Fibroblast of peridontal ligament (primary cell): ENCODE measurements around the gene INTS13.
"Not testable (repeated sequence)": the region's sequence is repeated elsewhere in the genome, so short reads cannot be mapped to it uniquely, and the experiment has no call there.

Source experiments
- DNase-seq: peaks from one replicate; pipeline ENCODE4 v3.0.0-alpha.2; 2010; ENCODE audit errors: extremely low read depth

Gene INTS13

DNA sequence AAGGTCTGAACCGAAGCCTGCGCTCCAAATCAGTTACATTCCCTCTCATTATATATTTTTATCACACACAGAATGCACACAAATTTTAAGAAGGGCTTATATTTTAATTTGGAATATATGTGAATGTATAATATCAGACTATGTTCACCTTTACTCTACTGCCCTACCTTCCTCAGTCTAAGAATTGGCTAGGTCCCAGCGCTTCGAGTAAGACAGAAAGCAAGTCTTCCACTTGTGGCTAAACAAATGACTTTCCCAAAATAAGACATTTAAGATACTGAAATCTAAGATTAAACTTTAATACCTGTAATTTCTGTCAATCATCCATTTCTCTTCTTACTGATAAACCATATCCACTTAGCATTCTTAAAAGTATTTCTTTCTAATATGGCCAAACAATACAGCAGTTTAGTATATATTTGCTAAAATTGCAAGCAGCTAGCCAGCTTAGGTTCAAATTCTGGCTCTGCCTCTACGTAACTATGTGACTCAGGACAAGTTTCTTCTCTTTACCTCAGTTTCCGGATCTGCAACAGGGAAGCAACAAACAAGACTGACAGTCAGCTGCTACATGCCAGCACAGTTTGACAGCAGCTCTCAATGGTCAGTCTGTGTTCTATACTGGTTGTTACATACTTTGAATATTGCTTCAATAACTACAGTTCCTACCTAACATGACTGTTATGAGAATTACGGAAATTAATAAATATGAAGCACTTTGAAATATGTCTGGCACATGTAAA, 2.0 kb downstream of the INTS13 start:
- no peak for DNase-seq

- DNase-seq = no peak
Measured at GRCh38 chr12:26929590-26929989, 8.2 kb downstream of the INTS13 start.

DNA sequence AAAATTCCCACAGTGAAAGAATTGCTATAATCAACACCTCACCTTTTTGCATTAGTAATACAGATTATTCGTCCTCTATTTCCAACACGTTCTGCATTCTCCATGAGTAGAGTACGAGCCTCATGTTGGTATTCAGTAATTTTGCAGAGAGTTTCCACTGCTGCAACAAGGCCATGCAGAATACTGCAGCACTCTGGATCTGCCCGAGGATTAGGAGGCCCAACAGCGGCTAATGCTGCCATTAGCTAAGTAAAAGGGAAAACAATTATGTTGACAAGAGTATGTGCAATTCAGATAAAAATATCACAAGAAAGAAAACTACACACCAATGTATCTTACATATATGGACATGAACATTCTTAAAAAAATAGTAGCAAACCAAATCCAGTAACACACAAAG, 9.1 kb downstream of the INTS13 start:
- no peak for DNase-seq

GRCh38 chr12:26921886-26922285, 15.9 kb downstream of the INTS13 start:
- no peak for DNase-seq

DNA sequence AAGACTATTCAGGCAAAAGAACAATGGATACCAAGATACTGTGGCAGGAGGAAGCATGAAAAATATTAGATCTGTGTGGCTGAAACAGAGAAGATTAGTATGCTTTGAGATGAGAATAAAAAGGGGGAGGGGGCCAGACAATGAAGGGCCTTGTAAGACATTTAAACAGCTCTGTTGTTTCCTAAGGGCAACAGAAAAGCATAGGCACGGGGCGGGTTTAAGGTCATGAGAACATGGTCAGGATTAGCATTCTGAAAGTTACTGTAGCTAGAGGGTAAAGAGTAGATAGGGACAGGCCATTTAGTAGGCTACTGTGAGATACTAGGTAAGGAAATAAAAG, 18.6 kb downstream of the INTS13 start:
- DNase-seq = no peak

- peak; percentile 18 for DNase-seq
Measured at GRCh38 chr12:26918321-26919215, 19.2 kb downstream of the INTS13 start.

GRCh38 chr12:26906704-26907103, 31.1 kb downstream of the INTS13 start:
- DNase-seq = no peak

DNA sequence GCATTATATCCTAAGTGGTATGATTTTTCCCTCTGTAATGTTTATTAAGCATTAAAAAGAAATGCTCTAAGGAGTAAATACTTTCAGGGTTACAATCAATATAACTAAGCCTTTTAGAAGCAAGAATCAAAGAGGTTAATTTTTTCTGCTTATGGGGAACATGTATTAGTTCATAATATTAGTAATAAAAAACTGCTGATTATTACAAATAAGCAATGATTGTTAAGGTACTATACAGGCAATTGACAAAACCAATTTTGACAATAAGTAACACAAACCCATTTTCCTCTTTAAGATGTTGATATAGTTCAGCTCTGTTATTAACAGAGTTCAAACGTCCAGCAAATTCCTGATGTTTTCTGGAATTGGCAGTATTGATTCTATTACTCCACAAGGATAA, 31.8 kb downstream of the INTS13 start:
- no peak for DNase-seq

DNA sequence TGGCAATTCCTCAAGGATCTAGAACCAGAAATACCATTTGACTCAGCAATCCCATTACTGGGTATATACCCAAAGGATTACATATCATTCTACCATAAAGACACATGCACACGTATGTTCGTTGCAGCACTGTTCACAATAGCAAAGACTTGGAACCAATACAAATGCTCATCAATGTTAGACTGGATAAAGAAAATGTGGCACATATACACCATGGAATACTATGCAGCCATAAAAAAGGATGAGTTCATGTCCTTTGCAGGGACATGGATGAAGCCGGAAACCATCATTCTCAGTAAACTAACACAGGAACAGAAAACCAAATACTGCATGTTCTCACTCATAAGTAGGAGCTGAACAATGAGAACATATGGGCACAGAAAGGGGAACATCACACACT, 34.4 kb downstream of the INTS13 start:
- DNase-seq = not testable (repeated sequence)

DNA sequence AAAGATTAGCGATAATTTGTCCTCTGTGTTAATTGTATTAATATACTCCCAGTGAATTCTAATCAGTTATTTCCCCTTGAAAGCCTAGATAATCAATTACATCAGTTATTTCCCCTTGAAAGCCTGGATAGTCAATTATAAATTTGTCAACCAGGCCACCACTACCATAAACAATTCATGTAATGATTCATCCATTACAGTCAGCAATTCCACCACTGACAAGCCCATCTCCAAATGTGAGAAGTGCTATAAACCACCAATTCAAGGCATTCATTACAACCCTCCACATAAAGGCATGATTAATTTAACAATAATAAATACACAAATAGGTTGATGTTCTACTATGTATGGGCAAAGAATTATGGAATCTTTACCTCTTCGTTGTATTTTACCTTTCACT, 40.9 kb downstream of the INTS13 start:
- no peak for DNase-seq

DNA sequence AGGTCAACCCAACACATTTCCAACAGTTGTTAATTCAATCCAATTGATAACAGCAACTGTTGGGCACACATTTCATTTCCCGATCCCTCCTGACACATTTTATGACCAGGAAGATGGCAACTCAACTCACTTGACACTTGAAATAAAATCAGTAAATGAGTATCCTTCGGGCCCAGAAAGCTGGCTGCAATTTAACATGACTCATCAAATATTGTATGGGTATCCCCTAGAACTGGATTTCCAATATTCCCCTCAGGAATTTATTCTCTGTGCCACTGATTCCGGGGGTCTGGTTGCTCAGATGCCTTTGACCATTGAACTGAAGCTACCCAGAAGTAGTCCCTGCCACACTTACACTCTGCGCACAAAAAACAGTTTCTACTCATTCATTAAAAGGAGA, 42.1 kb downstream of the INTS13 start:
- no peak for DNase-seq

- DNase-seq = no peak
Measured at GRCh38 chr12:26891704-26892103, 46.1 kb downstream of the INTS13 start.

GRCh38 chr12:26890784-26891183, 47.0 kb downstream of the INTS13 start:
- DNase-seq = no peak

GRCh38 chr12:26884765-26885576, 52.8 kb downstream of the INTS13 start:
- DNase-seq = peak; percentile 83

- DNase-seq = no peak
Measured at GRCh38 chr12:26880625-26881024, 57.2 kb downstream of the INTS13 start.

DNA sequence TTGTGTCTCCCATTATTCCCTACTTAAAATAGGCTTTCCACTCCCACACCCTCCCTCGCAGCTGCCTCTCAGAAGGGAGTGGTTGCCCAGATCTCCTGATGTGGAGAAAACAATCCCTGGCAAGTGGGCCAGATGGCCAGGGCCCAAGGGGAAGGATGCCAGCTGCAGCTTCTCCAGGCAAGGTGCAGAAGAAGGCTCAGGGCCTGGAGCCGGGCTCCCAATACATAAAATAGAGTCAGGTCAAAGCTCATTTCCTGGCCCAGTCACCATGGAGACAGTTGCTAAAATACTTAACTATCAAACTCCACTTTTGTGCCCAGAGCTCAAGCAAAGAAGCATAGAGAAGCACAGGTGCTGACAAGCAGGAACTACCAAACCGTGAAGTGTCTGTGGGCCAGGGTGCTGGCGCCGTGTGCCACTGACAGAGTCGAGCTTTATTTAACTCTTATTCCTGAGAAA, 59.1 kb downstream of the INTS13 start:
- DNase-seq = peak; percentile 4

DNA sequence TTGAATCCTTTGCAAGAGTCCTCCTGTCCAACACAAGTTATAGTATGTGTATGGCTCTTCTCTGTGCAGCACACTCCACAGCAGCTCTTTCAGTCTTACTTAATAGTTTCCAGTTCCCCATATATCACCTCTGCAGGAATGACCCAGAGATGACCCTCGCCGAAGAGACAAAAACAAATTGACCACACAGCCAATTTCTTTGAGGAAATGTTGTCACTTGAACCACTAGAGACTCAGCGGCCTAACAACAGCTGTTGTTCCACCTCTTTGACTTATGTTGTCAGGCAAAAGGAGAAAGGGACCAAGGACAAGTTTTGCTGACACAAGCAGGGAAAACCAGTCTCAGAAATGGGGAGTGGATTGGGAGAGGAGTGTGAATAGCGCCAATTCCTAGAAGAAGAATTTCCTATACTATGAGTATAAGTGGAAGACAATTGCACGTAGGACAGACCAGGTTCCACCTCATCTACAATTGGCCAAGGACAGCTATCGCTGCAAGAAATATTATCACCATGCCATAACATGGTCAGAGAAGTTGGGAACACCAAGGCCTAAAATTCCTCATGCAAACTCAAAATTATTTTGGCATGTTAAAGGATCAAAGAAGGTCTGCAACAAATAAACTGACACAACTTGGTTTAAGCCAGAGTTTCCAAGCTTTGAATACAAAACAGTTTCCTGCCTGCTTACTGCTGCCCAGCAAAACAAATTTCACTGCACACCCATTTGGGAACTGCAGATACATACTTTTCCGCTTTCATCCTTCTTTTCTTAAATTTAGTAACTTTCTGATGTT, 63.1 kb downstream of the INTS13 start:
- no peak for DNase-seq

DNA sequence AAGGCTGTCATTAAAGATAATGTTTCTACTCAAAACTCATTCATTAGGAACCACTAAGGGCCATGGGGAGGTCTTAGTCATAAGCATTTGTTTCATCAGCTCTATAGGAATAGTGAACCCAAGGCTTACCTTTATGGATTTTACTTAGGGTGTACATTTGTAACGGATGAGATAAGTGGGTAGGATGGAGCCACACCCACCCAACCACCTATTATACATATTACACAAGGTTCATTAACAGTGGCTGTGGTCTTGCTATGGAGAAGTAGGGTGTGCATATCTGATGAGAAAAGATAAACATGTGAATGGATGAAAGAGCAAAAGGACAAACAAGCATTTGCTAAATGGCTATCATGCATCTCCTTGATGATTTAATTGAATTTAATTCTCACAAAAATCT, 65.2 kb downstream of the INTS13 start:
- DNase-seq = no peak

GRCh38 chr12:26871985-26872384, 65.8 kb downstream of the INTS13 start:
- DNase-seq = no peak

GRCh38 chr12:26870491-26871419, 67.0 kb downstream of the INTS13 start:
- peak; percentile 13 for DNase-seq
